HG03575 (cell line): ENCODE data around the gene RAB13.
"Not testable (repeated sequence)": the region's sequence is repeated elsewhere in the genome, so short reads cannot be mapped to it uniquely, and the experiment has no call there.

Experiments
- ATAC-seq: cut with Tn5 transposase; IDR thresholded peaks from one replicate; pipeline ENCODE4 v1.9.1; 2021; ENCODE audit not compliant: unreplicated experiment, insufficient number of reproducible peaks, low FRiP score; ENCODE audit errors: extremely low read depth

The RAB13 gene

GRCh38 chr1:153981735-153982134 is 4.4 kb downstream of the RAB13 start:
- ATAC-seq, result not testable (repeated sequence)

GRCh38 chr1:153979091-153979490 is 7.0 kb downstream of the RAB13 start:
- ATAC-seq, result not testable (repeated sequence)

- ATAC-seq, result no peak
Measured at GRCh38 chr1:153978274-153978909, 7.7 kb downstream of the RAB13 start.

GRCh38 chr1:153977250-153978240 is 8.6 kb downstream of the RAB13 start, which contains the start of gene JTB:
Gene JTB, minus strand, starts transcription at chr1:153977674. Its CDS starts 422 bp downstream, at chr1:153977252.
- no peak for ATAC-seq

- ATAC-seq, result no peak
Measured at GRCh38 chr1:153976819-153977249, 9.3 kb downstream of the RAB13 start.

- no peak for ATAC-seq
Measured at GRCh38 chr1:153973525-153973924, 12.6 kb downstream of the RAB13 start.

GRCh38 chr1:153973071-153973470 is 13.1 kb downstream of the RAB13 start:
- ATAC-seq, result no peak

GRCh38 chr1:153970346-153970745 is 15.8 kb downstream of the RAB13 start:
- no peak for ATAC-seq

- ATAC-seq, result no peak
Measured at GRCh38 chr1:153968972-153969371, 17.2 kb downstream of the RAB13 start.

GRCh38 chr1:153968408-153968807 is 17.7 kb downstream of the RAB13 start:
- ATAC-seq, result no peak

GRCh38 chr1:153968000-153968363 is 18.2 kb downstream of the RAB13 start:
- no peak for ATAC-seq

GRCh38 chr1:153967107-153967999 is 18.8 kb downstream of the RAB13 start, which contains the start of gene CREB3L4:
Gene CREB3L4, plus strand, starts transcription at chr1:153967902. Its CDS starts 624 bp downstream, at chr1:153968526.
- peak; percentile 57 for ATAC-seq

GRCh38 chr1:153963850-153964331 is 22.2 kb downstream of the RAB13 start:
- no peak for ATAC-seq

- ATAC-seq, result no peak
Measured at GRCh38 chr1:153963030-153963849, 22.9 kb downstream of the RAB13 start, which contains the start of gene SLC39A1. Gene SLC39A1, minus strand, starts transcription at chr1:153963537. Its CDS starts 822 bp downstream, at chr1:153962715.

- ATAC-seq, result no peak
Measured at GRCh38 chr1:153962088-153963029, 23.8 kb downstream of the RAB13 start.

GRCh38 chr1:153961421-153961820 is 24.7 kb downstream of the RAB13 start:
- ATAC-seq, result no peak

- ATAC-seq, result no peak
Measured at GRCh38 chr1:153960206-153960605, 25.9 kb downstream of the RAB13 start.
